ENCODE data around the gene ALK. TPM values are rescaled to one million over a fixed set of nuclear protein-coding genes. Genes with fewer than 3 reads are reported as not detected.

Gene ALK
- total RNA-seq, 4 donors from 2014 or later: 0.06 to 4.1 TPM; not detected in 2

DNA sequence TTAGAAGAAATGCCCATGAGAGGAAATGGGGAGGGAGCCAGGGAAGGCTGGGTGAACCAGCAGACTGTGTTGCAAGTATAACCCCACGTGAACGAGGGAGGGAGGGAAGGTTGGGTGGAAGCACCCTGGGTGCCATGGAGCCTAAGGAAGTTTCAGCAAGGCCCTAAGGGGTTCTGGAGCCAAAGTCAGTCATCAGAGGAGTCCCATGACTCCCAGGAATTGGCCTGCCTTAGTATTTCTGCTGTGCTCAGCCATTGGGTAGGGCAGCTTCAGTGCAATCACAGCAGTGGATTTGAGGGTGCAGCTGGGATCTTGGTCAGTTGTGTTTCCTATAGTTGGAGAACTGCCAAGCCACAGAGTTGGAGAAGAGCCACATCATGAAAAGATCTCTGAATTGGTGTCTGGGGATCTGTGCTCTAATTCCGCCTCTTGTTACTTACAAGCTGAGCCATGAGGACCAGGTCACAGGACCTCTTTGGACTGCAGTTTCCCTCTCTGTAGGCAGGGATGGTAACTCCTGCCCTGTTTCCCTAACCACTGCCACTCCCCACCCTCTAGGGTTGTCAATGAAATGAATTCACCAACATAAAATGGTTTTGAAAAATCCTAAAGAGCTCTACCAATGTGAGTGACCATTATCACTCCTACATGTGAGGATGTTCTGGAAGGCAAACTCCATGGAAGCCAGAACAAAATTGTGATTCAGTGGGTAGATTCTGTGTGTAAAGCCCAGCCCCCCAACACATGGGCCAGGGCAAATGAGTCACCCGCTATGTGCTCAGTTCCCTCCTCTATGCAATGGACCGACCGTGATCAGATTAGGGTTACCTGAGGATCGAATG, 697.3 kb downstream of the ALK start:
- no peaks in the 10 kb centered on the region for H3K9me3 ChIP-seq
- H3K4me1 ChIP-seq: no peaks in the 10 kb centered on the region
- peak in 1 of 2 donors; percentile 20 for DNase-seq
- TF ChIP-seq, protein P1, sequence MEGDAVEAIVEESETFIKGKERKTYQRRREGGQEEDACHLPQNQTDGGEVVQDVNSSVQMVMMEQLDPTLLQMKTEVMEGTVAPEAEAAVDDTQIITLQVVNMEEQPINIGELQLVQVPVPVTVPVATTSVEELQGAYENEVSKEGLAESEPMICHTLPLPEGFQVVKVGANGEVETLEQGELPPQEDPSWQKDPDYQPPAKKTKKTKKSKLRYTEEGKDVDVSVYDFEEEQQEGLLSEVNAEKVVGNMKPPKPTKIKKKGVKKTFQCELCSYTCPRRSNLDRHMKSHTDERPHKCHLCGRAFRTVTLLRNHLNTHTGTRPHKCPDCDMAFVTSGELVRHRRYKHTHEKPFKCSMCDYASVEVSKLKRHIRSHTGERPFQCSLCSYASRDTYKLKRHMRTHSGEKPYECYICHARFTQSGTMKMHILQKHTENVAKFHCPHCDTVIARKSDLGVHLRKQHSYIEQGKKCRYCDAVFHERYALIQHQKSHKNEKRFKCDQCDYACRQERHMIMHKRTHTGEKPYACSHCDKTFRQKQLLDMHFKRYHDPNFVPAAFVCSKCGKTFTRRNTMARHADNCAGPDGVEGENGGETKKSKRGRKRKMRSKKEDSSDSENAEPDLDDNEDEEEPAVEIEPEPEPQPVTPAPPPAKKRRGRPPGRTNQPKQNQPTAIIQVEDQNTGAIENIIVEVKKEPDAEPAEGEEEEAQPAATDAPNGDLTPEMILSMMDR (IDR thresholded peaks at IDR 0.05): no peak
- no peak for TF ChIP-seq POLR2A (IDR thresholded peaks at IDR 0.05)
- intact Hi-C loops (cut with DNase I; ENCODE audit: low total_unique reads): no loop called here
- H3K27ac ChIP-seq: no peak overlapping the region
- no peaks in the 10 kb centered on the region for H3K27me3 ChIP-seq
- H3K4me3 ChIP-seq: no peak overlapping the region
- H3K36me3 ChIP-seq: no peaks in the 10 kb centered on the region

DNA sequence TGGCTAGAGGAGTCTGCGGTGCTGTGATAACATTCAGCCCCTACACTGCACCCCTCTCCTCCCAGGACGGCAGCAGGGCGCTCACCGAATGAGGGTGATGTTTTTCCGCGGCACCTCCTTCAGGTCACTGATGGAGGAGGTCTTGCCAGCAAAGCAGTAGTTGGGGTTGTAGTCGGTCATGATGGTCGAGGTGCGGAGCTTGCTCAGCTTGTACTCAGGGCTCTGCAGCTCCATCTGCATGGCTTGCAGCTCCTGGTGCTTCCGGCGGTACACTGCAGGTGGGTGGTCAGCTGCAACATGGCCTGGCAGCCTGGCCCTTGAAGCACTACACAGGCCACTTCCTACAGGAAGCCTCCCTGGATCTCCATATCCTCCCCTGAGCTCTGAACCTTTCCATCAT, 698.1 kb downstream of the ALK start:
- intact Hi-C loops (cut with DNase I; ENCODE audit: low total_unique reads): no loop called here
- Histone ChIP-seq H3K9me3 (no peaks in the 10 kb centered on the region), H3K4me3 (no peak overlapping the region), H3K36me3 (no peaks in the 10 kb centered on the region), H3K27me3 (no peaks in the 10 kb centered on the region), H3K27ac (no peak overlapping the region), H3K4me1 (no peaks in the 10 kb centered on the region)
- DNase-seq: no peak
- TF ChIP-seq, protein P1 (IDR thresholded peaks at IDR 0.05): no peak
- no peak for TF ChIP-seq POLR2A (IDR thresholded peaks at IDR 0.05)

DNA sequence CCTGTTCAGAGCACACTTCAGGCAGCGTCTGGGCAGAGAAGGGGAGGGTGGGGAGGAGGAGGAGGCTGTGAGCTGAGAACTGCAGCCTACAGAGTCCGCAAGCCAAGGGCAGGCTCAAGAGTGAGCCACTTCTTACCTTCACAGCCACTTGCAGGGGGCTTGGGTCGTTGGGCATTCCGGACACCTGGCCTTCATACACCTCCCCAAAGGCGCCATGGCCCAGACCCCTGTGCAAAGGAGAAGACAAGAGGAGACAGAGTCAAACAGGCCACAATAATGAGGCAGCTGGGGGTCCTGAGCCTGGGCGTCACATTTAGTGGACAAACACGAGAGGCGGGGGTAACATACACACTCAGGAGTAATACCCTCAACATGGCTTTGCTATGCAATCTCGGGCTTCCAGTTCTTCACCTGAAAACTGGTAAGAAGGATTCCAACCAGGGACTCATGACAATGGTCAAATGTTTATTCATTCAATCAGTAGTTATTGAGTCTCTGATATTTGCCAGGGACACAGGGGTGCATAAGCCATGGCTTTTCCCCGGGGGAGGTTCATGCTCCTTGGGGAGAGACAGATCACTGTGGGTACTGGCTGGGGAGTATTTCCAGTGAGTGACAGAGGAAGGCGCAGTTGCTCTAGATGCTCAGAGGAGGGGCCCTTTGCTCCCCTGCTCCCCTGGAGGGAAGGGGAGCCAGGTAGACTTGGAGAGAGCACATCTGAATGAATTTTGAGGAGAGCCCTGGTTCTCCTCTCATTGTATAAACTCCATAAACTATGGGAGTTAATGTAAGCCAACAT, 698.8 kb downstream of the ALK start:
- H3K27ac ChIP-seq: no peak overlapping the region
- no peaks in the 10 kb centered on the region for H3K9me3 ChIP-seq
- no peaks in the 10 kb centered on the region for H3K36me3 ChIP-seq
- intact Hi-C loops (cut with DNase I; ENCODE audit: low total_unique reads): no loop called here
- no peaks in the 10 kb centered on the region for H3K4me1 ChIP-seq
- TF ChIP-seq, protein P1 (IDR thresholded peaks at IDR 0.05): no peak
- no peak for TF ChIP-seq POLR2A (IDR thresholded peaks at IDR 0.05)
- no peak for DNase-seq
- H3K27me3 ChIP-seq: no peaks in the 10 kb centered on the region
- no peak overlapping the region for H3K4me3 ChIP-seq

DNA sequence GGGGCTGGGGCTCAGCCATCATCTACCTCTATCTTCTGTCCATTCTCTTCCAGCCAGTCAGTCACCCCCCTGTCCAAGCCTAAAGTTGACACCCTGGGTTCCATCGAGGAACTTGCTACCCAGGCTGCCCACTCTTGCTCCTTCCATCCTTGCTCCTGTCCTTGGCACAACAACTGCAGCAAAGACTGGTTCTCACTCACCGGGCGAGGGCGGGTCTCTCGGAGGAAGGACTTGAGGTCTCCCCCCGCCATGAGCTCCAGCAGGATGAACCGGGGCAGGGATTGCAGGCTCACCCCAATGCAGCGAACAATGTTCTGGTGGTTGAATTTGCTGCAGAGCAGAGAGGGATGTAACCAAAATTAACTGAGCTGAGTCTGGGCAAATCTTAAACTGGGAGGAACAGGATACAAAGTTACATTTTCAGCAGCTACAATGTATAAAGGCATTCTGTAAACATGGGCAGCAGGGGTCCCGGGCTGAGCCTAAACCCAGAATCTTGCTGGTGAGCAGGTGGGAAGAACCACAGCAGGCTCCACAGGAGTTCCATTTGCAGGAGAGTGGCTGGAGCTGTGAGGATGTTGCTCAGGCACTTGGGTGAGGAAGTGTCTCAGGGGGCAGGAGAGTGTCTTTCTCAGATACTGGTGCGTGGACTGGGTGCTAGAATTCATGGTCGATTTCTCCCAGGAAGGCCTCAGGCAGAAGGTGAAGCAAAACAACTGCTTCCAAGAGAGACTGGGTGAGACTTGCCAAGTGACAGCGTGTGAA, 700.7 kb downstream of the ALK start:
- no peak overlapping the region for H3K27ac ChIP-seq
- H3K27me3 ChIP-seq: no peaks in the 10 kb centered on the region
- TF ChIP-seq, protein P1 (IDR thresholded peaks at IDR 0.05): no peak
- TF ChIP-seq POLR2A (IDR thresholded peaks at IDR 0.05): no peak
- no peaks in the 10 kb centered on the region for H3K4me1 ChIP-seq
- no peaks in the 10 kb centered on the region for H3K9me3 ChIP-seq
- DNase-seq: no peak
- intact Hi-C loops (cut with DNase I; ENCODE audit: low total_unique reads): no loop called here
- no peaks in the 10 kb centered on the region for H3K36me3 ChIP-seq
- no peak overlapping the region for H3K4me3 ChIP-seq
